Breast epithelium (tissue), 3 donors: ENCODE measurements around the gene HDDC3.

Experiments
- CTCF ChIP-seq, 3 donors: fragments of 450-650 bp; IDR thresholded peaks; one replicate each; pipeline ENCODE4 v1.5.1; 2016 to 2017; ENCODE audit warnings: antibody characterized with exemption in 3 of 3, mild to moderate bottlenecking in 3 of 3, moderate library complexity in 3 of 3
- POLR2A ChIP-seq: fragments of 450-650 bp; IDR thresholded peaks from one replicate; pipeline ENCODE4 v1.6.1; 2016; ENCODE audit warnings: antibody characterized with exemption, mild to moderate bottlenecking, moderate library complexity

DNA sequence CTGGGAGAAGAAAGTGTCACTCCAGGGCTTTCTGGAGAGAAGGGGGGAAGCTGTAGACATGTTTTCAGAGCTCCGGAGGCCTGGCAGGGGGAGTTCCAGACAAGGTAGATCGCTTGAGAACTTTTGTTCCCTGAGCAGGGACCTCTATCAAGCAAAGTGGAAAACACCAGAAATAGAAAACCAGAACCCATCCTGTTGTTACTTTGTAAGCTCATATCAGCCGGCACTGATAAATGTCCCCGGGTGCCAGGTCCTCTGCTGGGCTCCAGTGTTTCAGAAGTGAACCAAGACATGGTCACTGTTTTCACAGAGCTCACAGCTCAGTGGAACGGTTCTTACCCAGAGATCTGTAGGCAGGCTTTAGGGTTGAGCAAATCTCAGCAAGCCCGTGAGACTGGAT lies 13.5 kb downstream of the HDDC3 start:
- TF ChIP-seq POLR2A = no peak
- no peak for TF ChIP-seq CTCF (IDR thresholded peaks at IDR 0.05)
